Keratinocyte (primary cell): ENCODE data around the gene ANTKMT. TPM values are rescaled to one million over a fixed set of nuclear protein-coding genes. Genes with fewer than 3 reads are reported as not detected.

Source experiments
- DNase-seq: peaks from one replicate; pipeline ENCODE4 v3.0.0-alpha.2; 2011; ENCODE audit warnings: low read depth, missing footprints, low spot score
- FAIRE-seq: peaks from 2 replicates; lab custom pipeline; 2011; peaks lifted over from hg19 to GRCh38; lab: Jason Lieb, UNC
- H2AFZ ChIP-seq: 2 replicates; pipeline ENCODE4 v1.6.0; 2012; ENCODE audit warnings: low read length, control low read depth, inconsistent platforms; ENCODE audit not compliant: control insufficient read depth
- H3K27ac ChIP-seq: 2 replicates; pipeline ENCODE4 v1.5.1; 2011; ENCODE audit warnings: low read length; ENCODE audit not compliant: control insufficient read depth, insufficient read depth
- H3K27me3 ChIP-seq: 3 replicates; pipeline ENCODE4 v1.6.0; 2011; ENCODE audit warnings: low read length; ENCODE audit not compliant: control insufficient read depth, insufficient read depth; ENCODE audit errors: extremely low read depth
- H3K36me3 ChIP-seq, 2 experiments: 2 replicates in 1 of 2; 3 replicates in 1 of 2; pipeline ENCODE4 v1.5.1; 2011; ENCODE audit warnings: low read length in 2 of 2, mild to moderate bottlenecking in 1 of 2; ENCODE audit not compliant: control insufficient read depth in 2 of 2, insufficient read depth in 2 of 2; ENCODE audit errors: extremely low read depth in 1 of 2
- H3K4me1 ChIP-seq: 3 replicates; pipeline ENCODE4 v1.5.1; 2011; ENCODE audit warnings: low read length; ENCODE audit not compliant: control insufficient read depth, insufficient read depth; ENCODE audit errors: extremely low read depth
- H3K4me2 ChIP-seq: 3 replicates; pipeline ENCODE4 v1.6.0; 2011; ENCODE audit warnings: low read depth, low read length; ENCODE audit not compliant: control insufficient read depth, insufficient read depth; ENCODE audit errors: extremely low read depth
- H3K4me3 ChIP-seq, 3 experiments: fragments of 200-600 bp in 1 of 3; sonication (generic) in 1 of 3; 2 replicates in 2 of 3; 3 replicates in 1 of 3; pipeline ENCODE4 v1.5.1; 2011 to 2016; ENCODE audit warnings: low read length in 3 of 3, mild to moderate bottlenecking in 3 of 3, control low read depth in 2 of 3, inconsistent platforms in 1 of 3, low read depth in 1 of 3, mixed read lengths in 1 of 3, mixed run types in 1 of 3, moderate library complexity in 1 of 3; ENCODE audit not compliant: control insufficient read depth in 2 of 3, insufficient read depth in 2 of 3; ENCODE audit errors: extremely low read depth in 1 of 3
- H3K79me2 ChIP-seq: 2 replicates; pipeline ENCODE4 v1.6.0; 2012; ENCODE audit warnings: low read length; ENCODE audit not compliant: control insufficient read depth, insufficient read depth
- H3K9ac ChIP-seq: 3 replicates; pipeline ENCODE4 v1.6.0; 2011; ENCODE audit warnings: low read length; ENCODE audit not compliant: control insufficient read depth, insufficient read depth; ENCODE audit errors: extremely low read depth
- H3K9me1 ChIP-seq: 3 replicates; pipeline ENCODE4 v1.6.0; 2011; ENCODE audit warnings: low read length; ENCODE audit not compliant: control insufficient read depth, insufficient read depth; ENCODE audit errors: extremely low read depth
- H3K9me3 ChIP-seq: 2 replicates; pipeline ENCODE4 v1.5.1; 2012; ENCODE audit warnings: low read depth, low read length; ENCODE audit not compliant: control insufficient read depth
- H4K20me1 ChIP-seq: 3 replicates; pipeline ENCODE4 v1.6.0; 2011; ENCODE audit warnings: low read length; ENCODE audit not compliant: control insufficient read depth, insufficient read depth; ENCODE audit errors: extremely low read depth
- CTCF ChIP-seq, 3 experiments: IDR thresholded peaks in 1 of 3; conservative IDR thresholded peaks in 1 of 3; optimal IDR thresholded peaks in 1 of 3; 2 replicates in 2 of 3; 3 replicates in 1 of 3; pipeline versions ENCODE3 to v1.5.1; 2011; ENCODE audit warnings: low read length in 3 of 3, mild to moderate bottlenecking in 3 of 3, moderate library complexity in 2 of 3, control low read depth in 1 of 3, inconsistent platforms in 1 of 3; ENCODE audit not compliant: insufficient read depth in 2 of 3; ENCODE audit errors: extremely low read depth in 1 of 3
- EZH2 ChIP-seq: IDR thresholded peaks from one replicate; pipeline ENCODE4 v1.6.1; 2012; ENCODE audit warnings: inconsistent platforms, mild to moderate bottlenecking, low read length, moderate library complexity
- dilution Hi-C: fragments of 300-500 bp; cut with MboI; formaldehyde crosslinking; loops from one replicate; pipeline ENCODE4 v1.7.0; 2020; ENCODE audit warnings: low sequenced_read_pairs; ENCODE audit not compliant: extremely low pct_ligation_motif_present
- polyA plus RNA-seq, 5 experiments: library from polyadenylated mRNA; depleted of rRNA in 3 of 5; stranded (reverse) in 3 of 5; stranded (forward) in 1 of 5; unstranded in 1 of 5; fragments of >200 nt; gene quantifications; 1 replicate in 1 of 5; 2 replicates in 3 of 5; 3 replicates in 1 of 5; pipeline versions ENCODE4 v1.2.1 to v1.2.3, GENCODE V29; 2011 to 2012; ENCODE audit warnings: missing spikeins in 2 of 5, low read depth in 1 of 5, low replicate concordance in 1 of 5

The ANTKMT gene
- polyA plus RNA-seq, 1 donor (not counting 4 experiments of a cell fraction or from before 2014, with no cell fraction given): 5.6 TPM

- dilution Hi-C loops: no loop called here
Measured at GRCh38 chr16:724188-725040, 3.5 kb downstream of the ANTKMT start.

GRCh38 chr16:725041-725376 is 4.1 kb downstream of the ANTKMT start:
- no peaks in the 10 kb centered on the region for H4K20me1 ChIP-seq
- no peak for TF ChIP-seq EZH2
- TF ChIP-seq CTCF (optimal IDR thresholded peaks at IDR 0.05 in 1 of 3, IDR thresholded peaks at IDR 0.05 in 1 of 3, conservative IDR thresholded peaks at IDR 0.05 in 1 of 3; ENCODE audit: extremely low read depth in 1 of 3, insufficient read depth in 2 of 3, low read length in 3 of 3): no peak
- no peak for FAIRE-seq
- H3K9me1 ChIP-seq: peaks cover 2% of the 10 kb centered on the region
- no peak overlapping the region for H3K4me3 ChIP-seq
- H3K4me1 ChIP-seq: peaks cover 10% of the 10 kb centered on the region
- dilution Hi-C loops: no loop called here
- no peak for DNase-seq
- peaks cover 0 to 5% of the 10 kb centered on the region in 2 experiments for H3K36me3 ChIP-seq
- H3K9me3 ChIP-seq: no peaks in the 10 kb centered on the region
- no peak overlapping the region for H3K9ac ChIP-seq
- no peak overlapping the region for H3K4me2 ChIP-seq
- H3K79me2 ChIP-seq: no peaks in the 10 kb centered on the region
- H2AFZ ChIP-seq: no peak overlapping the region
- H3K27ac ChIP-seq: no peak overlapping the region
- no peaks in the 10 kb centered on the region for H3K27me3 ChIP-seq

More at GRCh38 chr16:724188-725040, 3.5 kb downstream of the ANTKMT start:
- Histone ChIP-seq H3K4me2 (no peak overlapping the region), H3K4me3 (no peak overlapping the region), H3K4me1 (peaks cover 15% of the 10 kb centered on the region), H3K79me2 (no peaks in the 10 kb centered on the region), H3K9ac (no peak overlapping the region), H3K27me3 (no peaks in the 10 kb centered on the region), H2AFZ (no peak overlapping the region), H4K20me1 (no peaks in the 10 kb centered on the region), H3K9me1 (peaks cover 2% of the 10 kb centered on the region), H3K9me3 (no peaks in the 10 kb centered on the region), H3K36me3 (peaks cover 0 to 1% of the 10 kb centered on the region in 2 experiments), H3K27ac (no peak overlapping the region)
- no peak for FAIRE-seq
- TF ChIP-seq CTCF (optimal IDR thresholded peaks at IDR 0.05 in 1 of 3, IDR thresholded peaks at IDR 0.05 in 1 of 3, conservative IDR thresholded peaks at IDR 0.05 in 1 of 3; ENCODE audit: extremely low read depth in 1 of 3, insufficient read depth in 2 of 3, low read length in 3 of 3) (no peak), EZH2 (no peak)
- no peak for DNase-seq
